ENCODE data around the gene ATP5ME.
"Not testable (repeated sequence)": the region's sequence is repeated elsewhere in the genome, so short reads cannot be mapped to it uniquely, and the experiment has no call there.

The ATP5ME gene

GRCh38 chr4:683247-683897, 9.3 kb upstream of the ATP5ME start:
- no peak for DNase-seq

DNA sequence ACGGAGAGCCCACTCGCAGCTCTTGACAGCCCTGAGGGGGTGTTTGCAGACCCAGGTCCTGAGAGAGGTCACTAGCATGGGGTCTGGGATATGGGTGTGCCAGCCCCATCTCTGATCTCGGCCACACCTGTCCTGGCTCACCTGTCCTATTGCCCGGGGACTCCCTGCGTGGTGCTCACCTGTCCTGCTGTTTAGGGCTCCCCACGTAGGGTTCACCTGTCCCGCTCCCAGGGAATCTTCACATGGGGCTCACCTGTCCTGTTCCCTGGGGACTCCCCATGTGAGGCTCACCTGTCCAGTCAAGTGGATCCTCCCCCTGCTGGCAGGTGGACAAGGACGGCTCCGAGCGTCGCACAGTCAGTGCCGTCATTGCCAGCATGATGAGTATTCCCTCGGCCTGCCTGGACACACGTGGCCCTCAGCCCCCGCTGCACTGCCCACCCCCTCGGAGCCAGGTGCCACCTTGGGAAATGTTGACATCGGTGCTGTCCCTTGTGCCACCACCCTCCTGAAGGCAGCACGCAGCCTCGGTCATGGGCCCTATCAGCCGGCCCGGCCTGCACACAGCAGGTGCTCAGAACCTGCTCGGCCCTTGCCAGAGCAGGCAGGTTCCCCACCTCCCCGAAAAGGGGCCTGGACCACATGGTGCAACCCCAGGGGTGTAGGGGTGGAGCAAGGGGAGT, 8.6 kb upstream of the ATP5ME start:
- no peak for DNase-seq

- no peak for DNase-seq
Observed at GRCh38 chr4:681736-682451, 7.8 kb upstream of the ATP5ME start.

GRCh38 chr4:680928-681645, 7.0 kb upstream of the ATP5ME start:
- no peak for DNase-seq

DNA sequence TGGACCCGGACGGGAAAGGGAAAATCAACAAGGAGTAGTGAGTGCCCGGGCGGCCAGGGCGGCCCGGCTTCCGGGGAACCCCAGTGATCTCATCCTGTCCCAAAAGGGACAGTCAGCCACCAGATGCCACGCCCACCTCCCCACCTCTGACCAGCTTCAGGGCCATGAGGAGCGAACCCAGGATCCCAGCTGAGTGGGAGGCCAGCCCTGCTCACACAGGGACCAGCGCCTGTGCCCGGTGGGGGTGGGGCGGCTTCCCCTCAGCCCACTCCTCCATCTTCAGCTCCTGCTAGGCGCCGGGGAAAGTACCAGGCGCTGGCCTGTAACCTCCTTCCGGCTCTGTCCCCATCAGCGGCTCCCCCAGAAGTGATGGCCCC, 6.5 kb upstream of the ATP5ME start:
- DNase-seq = no peak

DNA sequence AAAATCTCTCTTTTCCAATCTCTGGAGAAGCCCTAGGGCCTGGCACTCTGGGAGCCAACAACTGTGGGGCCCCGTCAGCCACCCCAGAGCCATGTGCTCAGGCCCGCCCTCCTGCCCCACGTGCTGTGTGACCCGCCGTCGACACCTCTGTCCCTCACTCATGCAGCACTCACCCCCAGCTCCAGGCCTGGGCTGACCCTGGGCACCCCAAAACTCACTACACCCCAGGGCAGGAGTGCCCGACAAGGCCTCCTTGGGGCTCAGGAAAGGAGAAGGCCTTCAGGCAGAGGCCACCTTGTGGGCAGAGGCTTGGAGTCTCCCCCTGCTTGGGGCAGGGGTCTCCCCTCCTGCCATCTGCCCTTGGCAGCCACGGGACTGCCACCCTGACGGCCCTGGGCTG, 6.0 kb upstream of the ATP5ME start:
- DNase-seq = no peak

DNA sequence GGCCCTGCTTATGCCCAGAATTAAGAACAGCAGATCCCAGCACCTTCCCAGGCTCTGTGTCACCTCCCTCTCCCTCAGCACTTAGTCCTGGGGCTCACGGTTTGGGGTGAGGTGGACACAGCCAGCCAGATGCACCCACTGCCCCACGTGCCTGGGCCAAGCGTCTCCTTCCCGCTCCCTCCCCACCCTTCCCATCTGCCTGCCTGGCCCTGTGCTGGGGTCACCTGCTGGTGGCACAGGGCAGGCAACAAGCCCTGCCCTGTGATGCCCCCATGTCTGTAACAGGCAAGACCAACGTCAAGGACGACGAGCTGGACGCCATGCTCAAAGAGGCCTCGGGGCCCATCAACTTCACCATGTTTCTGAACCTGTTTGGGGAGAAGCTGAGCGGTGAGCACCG, 5.6 kb upstream of the ATP5ME start:
- DNase-seq = no peak

- DNase-seq = no peak
Observed at GRCh38 chr4:679104-679481, 5.0 kb upstream of the ATP5ME start.

DNA sequence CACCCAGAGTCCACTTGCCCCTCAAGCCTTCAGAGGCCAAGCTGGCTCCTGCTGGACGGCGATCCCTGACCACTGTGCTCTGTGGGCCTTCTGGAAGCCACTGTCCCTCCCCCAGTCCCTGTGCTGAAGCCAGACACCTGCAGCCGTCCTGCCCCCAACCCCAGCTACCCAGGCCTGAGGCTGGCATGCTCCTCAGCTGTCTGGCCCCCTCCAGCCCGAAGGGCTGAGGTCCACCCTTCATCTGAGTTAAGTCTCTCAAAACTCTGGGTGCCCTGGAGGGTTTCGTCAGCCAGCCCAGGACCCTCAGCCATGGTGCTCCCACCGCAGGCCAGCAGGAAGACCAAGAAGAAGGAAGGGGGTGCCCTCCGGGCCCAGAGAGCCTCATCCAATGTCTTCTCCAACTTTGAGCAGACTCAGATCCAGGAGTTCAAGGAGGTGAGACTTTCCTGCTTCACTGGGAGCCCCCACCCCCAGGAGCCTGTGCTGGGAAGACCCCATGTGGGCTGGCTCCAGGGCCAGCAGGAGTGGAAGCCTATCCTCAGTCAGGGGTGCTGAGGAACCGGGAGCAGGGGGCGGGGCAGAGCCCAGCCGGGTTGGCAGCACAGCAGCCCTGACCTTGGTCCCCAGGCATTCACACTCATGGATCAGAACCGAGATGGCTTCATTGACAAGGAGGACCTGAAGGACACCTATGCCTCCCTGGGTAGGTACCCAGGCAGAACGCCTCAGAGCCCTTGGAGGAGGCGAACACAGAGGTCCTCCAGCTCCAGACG, 4.4 kb upstream of the ATP5ME start:
- no peak for DNase-seq

DNA sequence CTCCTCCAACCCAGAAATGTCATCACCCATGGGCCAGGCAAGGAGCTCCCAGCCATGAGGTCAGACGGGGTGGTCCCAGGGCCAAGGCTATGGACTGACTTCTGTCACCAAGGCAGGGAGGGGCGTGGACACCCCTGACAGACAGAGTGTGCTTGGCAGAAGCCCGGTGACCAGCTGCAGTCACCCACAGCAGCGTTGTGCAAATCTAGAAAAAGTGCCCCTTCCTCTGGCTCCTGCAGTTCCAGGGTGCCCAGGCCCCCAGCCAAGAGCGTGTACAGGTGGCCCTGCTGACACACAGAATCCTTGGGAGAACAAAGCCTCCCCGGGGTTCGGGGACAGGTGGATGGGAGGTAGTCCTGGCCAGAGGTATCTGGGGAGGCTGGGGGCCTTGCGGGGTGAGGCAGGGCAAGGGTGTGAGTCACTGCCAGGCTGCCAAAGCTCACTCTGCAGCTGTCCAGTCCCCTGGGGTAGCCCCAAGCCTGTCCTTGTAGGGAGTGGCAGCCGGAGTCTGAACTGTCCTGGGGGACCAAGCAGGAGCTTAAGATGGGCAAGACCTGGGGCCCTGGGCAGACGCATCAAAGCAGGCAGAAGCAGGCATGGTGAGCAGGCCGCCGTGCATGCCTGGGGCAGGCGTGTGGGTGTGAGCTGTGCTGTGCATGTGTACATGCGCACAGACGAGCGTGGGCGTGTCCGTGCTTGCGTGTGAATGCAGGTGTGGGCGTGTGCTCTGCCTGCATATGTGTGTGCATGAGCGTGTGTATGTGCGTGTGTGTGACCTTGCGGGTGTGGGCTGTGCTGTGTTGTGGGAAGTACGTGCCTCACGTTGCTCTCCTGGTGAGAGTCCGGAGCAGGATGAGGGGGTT, 3.6 kb upstream of the ATP5ME start:
- no peak for DNase-seq

- DNase-seq = no peak
Observed at GRCh38 chr4:676871-677235, 2.8 kb upstream of the ATP5ME start.

- no peak for DNase-seq
Observed at GRCh38 chr4:675980-676870, 2.1 kb upstream of the ATP5ME start.

- no peak for DNase-seq
Observed at GRCh38 chr4:675036-675882, 1.2 kb upstream of the ATP5ME start.

DNA sequence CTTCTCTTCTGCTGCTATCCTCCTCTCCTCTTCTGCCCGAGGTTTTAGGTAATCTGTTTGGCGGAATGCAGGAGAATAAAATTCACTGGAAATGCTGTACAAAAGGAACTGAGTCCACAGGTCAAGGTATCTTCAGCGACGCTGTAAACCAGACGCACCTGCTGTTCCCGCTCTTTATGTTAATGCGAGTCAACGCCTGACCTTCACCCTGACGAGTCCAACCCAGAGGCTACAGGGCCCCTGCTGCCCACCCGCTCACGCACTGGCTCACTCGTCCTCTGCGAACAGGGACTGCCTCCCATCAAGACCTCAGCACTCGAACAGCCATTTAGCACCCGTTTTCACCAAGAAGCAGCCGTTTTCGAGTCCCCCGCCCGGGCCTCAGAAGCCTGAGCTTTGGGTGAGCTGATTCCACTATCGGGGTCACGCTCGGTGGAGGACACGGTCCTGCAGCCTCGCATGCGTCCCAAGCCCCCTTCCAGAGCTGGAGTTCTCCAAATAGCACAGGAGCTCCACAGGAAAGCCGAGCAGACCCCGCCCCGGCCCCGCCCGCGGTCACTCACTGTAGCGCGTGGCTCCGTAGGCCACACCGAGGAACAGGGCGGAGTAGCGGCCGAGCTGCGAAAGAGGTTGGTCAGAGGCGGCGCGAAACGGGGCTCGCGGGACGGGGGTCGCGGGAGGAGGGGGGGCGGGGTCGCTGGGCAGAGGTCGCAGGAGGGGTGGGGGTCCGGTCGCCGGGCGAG, 556 bp downstream of the ATP5ME start:
- DNase-seq = no peak

DNA sequence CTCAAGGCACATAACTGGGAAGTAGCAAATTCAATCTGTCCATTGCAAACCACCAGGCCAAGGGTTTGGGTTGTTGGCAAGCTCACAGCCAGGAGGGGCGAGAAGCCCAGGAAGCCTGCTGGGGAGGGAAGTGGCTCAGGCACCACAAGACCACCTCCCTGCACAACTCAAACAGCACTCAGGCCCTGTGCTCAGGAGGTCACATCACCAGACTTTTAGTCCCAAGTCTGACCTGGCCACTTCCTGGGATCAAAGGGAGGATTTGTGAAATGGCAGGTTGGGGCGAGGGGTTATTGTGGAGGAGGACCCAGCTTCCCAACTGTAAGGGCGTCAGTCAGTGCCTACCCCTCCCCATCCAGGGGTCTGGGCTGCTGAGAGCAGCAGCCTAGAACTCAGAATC, 2.3 kb downstream of the ATP5ME start:
- DNase-seq = no peak

GRCh38 chr4:669806-670559, 4.1 kb downstream of the ATP5ME start:
- DNase-seq = not testable (repeated sequence)

- not testable (repeated sequence) for DNase-seq
Observed at GRCh38 chr4:668219-668618, 5.9 kb downstream of the ATP5ME start.

- DNase-seq = no peak
Observed at GRCh38 chr4:667545-667925, 6.5 kb downstream of the ATP5ME start.

All from stimulated activated CD4-positive, alpha-beta T cell treated with anti-CD3 and anti-CD28 coated beads, Interleukin-2, amount 100 ng/mL, for 48 hours (primary cell).